NCI-H2171 treated with DMSO at 0.1 percent for 48 hours (cell line): ENCODE measurements around the gene HSPG2.
"Not testable (repeated sequence)": the region's sequence is repeated elsewhere in the genome, so short reads cannot be mapped to it uniquely, and the experiment has no call there.

ENCODE experiments used
- DNase-seq: peaks from one replicate; lab custom pipeline; 2025; lab: John Stamatoyannopoulos, UW

The HSPG2 gene

DNA sequence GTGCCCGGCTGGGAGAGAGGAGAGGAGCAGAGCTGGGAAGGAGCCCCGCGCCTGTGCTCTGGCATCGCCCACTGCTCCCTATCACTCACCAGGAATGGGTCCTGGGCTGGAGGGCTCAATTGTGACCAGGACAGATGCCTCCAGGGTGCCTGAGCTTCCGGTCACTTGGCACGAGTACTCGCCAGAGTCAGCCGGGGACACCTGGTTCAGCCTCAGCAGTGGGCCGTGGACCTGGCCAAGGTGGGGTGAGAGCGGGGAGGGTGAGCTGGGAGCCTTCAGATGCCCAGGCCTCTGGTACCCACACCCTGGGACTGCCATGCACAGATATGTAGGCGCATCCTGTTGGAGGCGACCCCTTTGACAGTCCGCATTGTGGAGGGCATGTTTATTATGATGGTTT, 93.9 kb downstream of the HSPG2 start:
- DNase-seq, result no peak

DNA sequence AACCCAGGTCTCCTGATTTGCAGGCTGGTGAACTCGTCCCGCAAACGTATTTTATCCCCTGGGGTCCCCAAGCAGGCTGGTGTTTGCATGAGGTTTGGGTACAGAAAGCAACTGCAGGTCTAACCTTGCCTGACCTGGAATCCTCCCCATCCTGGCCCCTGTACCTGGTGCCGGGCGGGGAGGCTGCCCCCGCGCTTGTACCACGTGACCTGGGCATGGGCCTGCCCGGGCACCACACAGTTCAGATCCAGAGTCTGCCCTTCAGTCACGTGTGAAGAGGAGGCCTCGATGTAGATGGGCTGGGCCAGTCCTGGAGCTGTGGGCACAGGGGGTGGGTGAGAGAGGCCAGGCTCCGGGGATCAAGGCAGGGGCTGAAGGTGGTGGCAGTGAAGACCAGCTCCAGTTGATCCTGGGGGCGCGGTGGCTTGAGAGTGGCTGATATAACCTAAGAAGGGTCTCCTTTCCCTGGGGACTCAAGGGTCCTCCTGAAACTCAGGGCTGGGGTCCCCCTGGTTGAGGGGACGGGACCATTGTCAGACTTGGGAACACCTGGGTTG, 94.4 kb downstream of the HSPG2 start:
- no peak for DNase-seq

DNA sequence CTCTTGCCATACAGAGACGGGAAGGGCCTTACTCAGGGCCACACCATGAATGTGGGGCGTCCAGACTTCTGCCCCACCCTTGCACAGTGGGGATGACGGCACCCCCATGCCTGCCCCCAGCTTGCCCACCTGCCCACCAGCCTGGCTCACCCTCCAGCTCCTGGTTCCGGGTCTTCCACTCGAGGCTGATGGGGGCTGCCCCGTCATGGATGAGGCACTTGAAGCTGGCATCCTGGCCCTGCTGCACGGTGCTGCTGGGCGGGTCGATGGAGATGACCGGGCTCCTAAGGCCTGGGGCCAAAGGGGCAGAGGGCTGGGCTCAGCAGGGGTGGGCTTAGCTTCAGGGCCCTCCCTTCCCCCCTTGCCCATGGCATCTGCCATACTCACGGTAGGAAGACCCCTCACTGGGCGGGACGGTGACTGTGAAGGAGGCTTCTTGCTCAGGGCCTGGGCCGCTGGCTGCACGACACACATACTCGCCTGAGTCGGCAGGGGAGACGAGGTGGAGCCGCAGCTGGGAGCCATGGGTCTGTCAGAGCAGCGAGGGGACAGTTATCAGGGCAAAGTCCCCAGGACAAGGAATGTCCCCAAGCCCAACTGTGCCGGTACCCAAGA, 95.2 kb downstream of the HSPG2 start:
- no peak for DNase-seq

DNA sequence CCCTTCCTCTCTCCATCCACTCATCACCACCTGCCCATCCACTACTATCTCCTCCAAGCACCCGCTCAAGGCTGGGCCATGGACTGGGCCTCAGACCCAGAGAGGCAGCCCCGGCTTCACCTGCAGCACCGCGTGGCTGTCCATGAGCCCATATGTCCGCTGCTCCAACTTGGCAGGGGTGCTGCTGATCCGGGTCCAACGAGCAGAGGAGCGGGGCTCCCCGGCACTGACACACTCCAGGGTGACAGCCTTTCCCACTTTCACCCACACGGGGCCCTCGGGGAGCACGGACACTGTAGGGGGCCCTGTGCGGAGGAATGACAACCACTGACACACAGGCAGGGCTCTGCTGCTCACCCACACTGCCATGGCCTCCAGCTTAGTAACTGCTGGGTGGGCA, 96.1 kb downstream of the HSPG2 start:
- DNase-seq, result no peak

DNA sequence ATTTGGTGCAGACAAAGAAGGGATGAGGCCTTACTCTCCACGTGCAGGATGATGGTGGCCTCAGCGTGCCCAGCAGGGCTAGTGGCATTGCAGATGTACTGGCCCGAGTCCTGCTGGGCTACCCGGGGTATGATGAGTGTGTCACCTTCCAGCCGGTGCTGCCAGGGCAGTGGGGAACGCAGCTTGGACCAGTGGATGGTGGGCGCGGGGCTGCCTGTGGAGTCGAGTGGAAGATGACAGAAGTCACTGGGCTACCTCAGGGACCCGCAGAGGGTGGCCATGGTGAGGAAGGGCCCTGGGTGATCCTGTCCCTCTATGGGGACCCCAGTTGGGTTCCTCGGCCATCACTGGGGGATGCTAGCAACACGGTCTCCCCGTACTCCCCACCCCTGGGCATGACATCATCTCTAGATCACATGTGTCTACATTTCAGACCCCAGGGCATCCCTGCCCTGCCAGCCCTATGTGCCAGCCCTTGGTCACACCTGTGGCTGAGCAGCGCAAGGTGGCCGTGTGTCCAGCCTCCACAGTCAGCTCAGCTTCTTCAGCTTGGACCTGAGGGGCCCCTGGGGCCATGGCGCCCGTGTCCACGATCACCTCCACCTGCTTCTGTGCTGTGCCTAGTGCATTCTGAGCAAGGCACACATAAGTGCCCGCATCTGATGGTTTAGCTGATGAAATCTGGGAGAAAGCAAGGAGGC, 97.6 kb downstream of the HSPG2 start:
- no peak for DNase-seq

DNA sequence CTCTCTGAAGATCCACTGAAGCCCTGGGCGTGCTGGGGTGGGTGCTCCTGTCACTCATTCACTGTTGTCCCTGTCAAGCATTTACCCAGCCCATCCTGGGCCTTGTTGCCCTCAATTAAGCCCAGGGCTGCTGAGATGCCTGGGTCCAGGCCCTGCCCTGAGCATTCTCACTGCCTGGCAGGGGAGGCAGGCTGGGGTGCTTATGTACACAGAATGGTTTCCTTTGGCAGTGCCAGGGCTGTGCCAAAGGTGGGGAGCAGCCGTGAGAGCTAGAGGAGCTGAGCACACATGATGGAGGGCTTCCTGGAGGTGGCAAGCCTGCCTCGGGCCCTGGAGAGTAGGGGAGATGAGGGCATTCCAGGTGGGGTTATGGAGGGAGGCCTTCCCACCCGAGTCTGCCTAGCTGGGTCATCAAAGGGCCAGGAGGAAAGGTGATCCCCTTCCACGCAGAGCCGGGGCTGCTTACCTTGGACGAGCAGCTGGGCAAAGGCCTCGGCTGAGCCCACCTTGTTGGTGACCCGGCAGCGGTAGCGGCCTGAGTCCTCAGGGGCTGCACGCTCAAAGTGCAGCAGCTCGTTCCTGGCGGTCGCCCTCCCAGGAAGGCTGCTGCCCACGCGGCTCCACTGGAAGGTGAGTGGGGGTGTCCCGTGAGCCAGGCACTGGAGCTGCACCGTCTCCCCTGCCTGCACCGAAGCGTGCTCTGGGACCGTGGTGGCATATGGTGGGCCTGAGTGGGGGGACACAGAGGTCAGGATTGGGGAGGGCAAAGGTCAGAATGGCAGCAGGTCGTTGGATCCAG, 98.6 kb downstream of the HSPG2 start:
- DNase-seq, result no peak

DNA sequence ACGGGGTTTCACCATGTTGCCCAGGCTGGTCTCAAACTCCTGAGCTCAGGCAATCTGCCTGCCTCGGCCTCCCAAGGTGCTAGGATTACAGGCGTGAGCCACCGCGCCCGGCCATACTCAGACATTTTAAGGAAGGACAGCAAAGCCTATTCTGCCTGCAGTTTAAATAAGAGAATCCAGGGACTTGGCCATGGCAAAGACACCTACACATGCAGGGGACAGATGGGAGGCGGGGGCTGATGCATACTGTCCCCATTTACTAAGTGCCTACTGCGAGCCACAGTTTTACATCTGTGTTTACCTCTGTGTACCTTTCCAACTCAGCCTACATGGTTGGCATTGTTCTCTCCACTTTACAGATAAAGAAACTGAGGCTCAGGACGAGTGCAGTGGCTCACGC, 99.6 kb downstream of the HSPG2 start:
- no peak for DNase-seq

DNA sequence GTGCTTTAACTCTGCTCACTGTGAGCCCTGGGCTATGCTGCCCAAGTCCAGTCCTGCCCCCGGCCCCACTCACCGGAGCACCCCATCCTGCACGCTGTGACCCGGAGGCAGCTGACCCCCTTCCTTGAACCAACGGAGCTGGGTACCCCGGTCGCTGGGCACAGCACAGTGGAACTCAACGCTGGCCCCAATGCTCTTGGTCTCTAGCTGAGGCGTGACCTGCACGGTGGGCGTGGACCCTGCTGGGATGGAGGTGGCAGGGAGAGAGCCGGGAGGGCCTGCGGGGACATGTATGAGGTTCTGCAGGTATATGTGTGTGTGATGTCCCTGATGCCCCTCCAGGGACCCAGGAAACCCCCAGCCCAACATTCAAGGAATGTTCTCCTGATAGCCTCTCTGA, 100.4 kb downstream of the HSPG2 start:
- DNase-seq, result no peak

DNA sequence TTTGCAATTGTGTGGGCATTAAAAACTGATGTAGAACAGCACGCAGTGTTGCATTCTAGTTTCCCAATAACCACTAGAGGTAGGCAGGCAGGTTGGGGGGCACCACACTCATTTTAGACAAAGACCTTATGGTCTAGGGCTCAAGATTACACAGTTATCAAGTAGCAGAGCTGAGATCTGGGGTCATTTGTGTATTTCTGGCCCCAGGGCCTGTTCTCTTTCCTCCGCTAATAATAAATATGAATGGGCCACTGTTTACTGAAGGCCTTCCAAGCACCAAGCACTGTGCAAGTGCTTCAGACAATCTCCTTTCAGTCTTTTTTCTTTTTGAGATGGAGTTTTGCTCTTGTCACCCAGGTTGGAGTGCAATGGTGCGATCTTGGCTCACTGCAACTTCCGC, 101.1 kb downstream of the HSPG2 start:
- DNase-seq, result no peak

DNA sequence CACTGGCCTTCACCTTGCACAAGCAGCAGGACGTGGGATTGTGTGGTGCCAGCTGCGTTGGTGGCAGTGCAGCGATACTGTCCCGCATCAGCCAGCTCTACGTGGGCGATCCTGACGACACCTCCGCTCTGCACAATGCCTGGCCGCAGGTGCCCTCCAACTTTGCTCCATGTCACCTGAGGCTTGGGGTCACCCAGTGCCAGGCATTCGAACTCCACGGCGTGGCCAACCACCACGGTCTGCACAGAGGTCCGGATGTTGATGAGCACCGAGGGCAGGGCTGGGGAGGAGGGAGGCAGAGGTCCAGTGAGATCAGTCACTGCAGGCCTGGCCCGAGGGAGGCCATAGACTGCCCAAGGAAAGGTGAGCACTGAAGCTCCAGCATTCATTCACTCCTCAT, 102.4 kb downstream of the HSPG2 start:
- DNase-seq, result no peak

DNA sequence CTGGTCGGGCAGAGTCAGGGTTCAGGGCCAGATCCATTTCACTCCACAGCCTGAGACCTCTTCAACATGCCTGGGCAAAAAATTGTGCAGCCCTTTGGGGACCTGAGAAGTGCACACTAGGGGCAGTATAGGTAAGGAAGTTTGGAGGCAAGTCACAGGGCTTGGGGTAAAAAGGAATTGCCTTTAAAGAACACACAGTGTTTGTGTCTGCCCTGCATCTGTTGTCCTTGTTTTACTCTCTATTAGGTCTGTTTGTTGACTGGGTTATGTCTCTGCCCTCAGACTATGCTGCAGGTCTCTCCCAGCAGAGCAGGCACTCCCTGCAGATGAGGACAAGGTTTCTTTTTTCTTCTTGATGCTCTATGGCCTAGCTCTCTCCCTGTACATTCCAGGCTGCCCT, 103.0 kb downstream of the HSPG2 start:
- DNase-seq, result no peak

DNA sequence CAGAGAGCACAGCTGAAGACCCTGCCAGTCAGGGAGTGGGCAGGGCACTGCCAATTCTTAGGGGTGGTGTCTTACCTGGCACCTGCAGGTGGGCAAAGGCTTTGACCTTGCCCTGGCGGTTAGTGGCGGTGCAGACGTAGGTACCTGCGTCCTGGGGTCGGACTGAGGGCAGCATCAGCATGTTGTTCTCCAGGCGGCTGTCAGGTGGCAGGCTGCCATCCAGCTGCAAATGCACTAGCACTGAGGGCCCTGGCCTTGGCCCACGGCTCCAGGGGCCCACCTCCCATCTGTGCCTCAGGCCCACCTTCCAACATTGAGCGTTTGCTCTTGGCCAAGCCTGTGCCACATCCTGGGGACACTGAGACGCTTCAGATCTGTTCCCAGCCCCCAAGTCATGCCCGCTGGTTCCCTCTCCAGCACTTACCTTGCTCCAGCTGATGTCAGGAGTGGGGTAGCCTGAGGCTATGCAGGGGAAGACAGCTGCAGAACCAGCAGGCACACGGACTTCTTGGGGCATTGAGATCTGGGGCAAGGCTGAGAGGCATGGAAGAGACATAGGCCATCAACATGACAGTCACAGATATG, 103.6 kb downstream of the HSPG2 start:
- DNase-seq, result no peak

DNA sequence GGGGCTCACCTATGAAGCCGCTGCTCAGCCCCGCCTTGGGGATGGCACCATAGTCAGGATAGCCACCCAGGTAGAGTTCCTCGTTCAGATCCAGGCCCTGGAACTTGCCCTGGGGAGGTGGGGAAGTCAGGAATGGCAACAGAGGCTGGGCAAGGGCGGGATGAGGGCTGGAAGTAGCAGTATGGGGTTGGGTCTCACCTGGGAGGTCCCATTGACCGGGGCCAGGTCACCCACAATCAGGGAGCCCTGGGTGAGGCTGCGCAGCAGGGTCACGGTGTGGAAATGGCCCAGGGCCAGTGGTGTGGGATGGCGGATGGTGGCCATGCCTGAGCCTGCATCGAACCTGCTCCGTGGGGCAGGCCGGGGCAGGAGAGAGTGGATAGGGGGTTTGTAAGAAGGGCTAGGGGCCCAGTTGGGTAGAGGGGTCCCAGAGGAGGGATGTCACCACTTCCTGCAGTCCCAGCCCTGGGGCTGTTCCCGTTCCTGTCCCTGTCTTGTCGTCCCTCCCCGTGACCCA, 105.6 kb downstream of the HSPG2 start:
- DNase-seq, result no peak

DNA sequence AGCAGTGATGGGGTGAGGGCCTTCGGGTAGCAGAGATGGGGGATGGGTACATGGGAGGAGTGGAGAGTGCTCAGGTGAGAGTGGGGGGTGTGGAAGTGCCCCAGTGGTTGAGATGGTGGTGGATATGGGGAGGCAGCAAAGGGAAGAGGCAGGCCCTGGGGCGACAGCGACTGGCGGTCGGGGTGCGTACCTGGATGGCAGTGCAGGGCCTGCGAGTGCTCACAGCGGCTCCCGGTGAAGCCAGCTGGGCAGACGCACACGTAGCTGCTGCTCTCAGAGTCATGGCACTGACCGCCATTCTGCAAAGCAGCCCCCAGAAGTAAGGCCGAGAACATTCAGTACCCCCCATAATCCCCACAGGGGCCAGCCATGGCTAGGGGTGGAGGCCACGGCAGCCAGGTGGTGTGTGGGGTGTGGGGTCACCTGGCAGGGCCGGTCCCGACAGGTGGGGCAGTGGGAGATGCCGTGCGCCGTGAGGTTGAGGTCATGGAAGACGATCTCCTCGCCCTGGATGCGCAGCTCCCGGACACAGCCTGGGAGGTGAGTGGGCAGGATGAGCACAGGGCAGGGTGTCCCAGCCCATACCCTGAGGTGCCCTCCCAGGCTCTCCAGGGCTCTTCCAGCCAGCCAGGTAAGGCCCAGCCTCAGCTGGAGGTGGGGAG, 106.2 kb downstream of the HSPG2 start:
- DNase-seq, result no peak

DNA sequence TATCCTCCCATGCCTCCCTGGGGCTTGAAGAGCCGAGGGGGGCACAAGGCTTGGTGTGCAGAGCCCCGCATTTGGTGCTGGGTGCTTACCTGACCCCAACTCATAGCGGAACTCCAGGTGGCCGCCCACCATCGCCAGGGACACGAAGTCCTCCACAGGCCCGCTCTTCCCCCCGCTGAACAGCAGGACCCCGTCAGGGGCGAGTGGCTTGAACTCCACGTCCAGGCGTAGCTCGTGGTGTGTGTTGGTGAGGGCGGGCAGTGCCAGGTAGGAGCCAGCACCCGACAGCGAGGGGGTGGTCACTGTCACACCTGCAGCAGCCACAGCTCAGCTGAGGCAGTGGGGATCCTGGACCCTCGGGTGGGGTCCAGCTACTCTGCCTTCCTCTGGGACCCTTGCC, 107.8 kb downstream of the HSPG2 start:
- DNase-seq, result no peak

DNA sequence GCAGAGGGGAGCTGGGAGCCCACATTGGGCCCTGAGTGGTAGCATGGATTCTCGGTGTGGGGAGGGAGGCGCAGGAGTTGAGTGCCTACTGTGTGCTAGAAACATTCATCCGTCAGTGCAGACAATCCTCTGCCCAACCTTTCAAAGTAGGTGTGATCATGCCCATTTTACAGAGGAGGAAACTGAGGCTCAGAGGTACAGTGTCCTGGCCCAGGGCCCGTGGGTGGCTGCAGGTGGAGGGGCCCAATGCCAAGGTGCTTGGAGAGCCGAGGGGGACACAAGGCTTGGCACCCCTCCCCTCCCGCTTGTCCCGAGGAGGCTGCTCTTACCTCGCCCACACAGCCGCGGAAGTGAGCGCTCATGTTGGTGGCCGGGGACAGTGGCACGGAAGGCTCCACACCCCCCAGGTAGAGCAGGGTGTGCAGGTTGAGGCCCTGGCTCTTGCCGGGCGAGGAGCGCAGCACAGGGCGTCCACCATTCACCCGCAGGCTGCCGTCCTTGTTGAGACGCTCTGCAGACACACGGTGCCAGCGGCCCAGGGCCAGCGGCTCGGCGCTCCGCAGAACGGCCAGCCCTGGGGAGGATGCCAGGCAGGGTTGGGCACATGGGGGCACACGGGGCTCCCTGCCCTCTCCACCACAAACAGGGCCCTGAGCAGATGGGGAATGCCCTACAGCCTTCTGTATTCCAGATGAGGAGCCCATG, 108.5 kb downstream of the HSPG2 start:
- no peak for DNase-seq

DNA sequence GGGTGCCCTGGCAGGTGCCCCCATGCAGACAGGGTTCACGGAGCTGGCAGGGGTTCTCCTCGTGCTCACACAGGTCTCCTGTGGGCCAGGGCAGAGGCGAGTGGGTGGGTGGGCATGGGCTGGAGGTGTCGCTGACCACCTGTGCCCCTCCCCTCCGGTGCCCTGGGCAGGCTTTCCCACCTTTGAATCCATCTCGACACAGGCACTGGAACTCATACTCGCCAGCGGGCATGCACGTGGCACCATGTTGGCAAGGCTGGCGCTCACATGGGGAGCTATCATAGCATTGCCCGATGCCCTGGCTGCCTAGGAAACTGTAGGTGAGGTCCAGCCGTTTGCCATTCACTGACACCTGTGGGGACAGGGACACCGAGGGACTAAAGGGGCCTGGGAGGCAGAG, 109.0 kb downstream of the HSPG2 start:
- no peak for DNase-seq

DNA sequence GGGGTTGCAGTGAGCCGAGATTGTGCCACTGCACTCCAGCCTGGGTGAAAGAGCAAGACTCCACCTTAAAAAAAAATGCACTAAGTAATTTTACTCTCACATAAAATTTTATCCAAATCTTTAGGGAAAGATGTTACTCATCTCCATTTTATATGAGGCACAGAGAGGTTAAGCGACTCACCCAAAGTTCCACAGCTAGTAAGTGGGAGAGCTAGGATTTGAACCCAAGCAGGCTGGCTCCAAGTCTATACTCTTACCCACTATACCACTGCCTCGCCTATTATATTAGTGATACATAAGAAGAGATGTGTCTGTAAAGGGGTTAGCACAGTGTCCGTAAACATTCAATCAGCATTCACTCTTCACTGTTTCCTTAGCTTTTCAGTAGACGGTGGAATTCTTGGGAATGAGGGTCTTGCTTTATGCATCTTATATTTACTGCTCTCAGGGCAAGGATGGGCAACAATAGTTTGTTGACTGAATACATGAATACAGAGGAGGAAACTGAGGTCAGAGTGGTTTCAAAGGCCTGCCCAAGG, 109.9 kb downstream of the HSPG2 start:
- DNase-seq, result no peak

DNA sequence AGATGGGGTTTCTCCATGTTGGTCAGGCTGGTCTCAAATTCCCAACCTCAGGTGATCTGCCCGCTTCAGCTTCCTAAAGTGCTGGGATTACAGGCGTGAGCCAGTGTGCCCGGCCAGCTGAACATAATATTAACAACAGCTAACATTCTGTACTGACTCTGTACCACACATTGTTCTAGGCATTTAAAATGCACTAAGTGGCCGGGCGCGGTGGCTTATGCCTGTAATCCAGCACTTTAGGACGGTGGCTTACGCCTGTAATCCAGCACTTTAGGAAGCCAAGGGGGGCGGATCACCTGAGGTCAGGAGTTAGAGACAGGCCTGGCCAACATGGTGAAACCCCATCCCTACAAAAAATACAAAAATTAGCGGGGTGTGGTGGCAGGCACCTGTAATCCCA, 110.4 kb downstream of the HSPG2 start:
- DNase-seq, result not testable (repeated sequence)

DNA sequence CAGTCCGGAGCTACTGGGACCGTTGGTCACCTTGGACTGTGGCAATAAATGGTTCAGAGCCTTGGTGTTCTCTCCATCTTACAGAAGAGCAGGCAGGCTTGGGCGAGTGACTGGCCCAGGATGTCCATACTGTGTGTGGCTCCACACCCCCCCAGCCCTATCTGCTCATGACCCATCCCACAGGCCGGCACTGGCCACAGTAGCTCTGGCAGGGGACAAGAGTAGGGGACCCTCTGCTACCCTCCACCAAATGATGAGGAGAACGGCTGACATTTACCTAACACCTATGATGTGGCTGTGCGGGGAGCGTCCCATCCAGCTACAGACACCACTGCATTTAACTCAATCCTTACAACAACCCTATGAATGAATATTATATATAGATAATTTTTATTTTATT, 111.7 kb downstream of the HSPG2 start:
- DNase-seq, result no peak

DNA sequence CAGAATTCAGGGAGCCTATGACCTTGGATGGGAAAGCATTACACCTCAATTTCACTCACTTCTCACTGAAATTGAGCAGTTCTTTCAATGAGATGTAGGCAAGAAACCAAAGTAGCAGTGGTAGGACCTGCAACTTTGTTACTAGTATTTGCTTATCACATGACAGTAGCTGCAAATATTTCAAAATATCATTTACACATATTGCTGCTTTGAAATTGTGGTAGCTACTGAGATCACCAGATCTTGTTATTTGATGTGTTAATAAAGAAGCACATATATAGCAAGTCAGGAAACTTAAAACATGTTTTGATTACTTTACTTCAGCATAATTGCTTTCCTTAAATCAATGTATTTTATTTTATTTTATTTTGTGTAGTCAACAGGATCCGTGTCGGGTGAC, 112.2 kb downstream of the HSPG2 start:
- no peak for DNase-seq
